SK-N-SH (cell line): ENCODE data around the gene KLHL21. TPM values are rescaled to one million over a fixed set of nuclear protein-coding genes. Genes with fewer than 3 reads are reported as not detected.
A peak's percentile ranks its signal among the peaks of the same experiment; 100 is the strongest.

Source experiments
- CTCF ChIA-PET: fragments of 300-600, 350-600 bp; formaldehyde crosslinking; extraction: SDS; loops from one replicate; lab custom pipeline; 2021; lab: Yijun Ruan, JAX
- POLR2A ChIA-PET: fragments of 350-600 bp; sonication (Branson Sonifier 250); formaldehyde crosslinking; extraction: SDS; loops from one replicate; lab custom pipeline; 2020; ENCODE audit warnings: antibody characterized with exemption, inconsistent platforms; lab: Yijun Ruan, JAX
- DNase-seq: peaks from one replicate; pipeline ENCODE4 v3.0.0; 2012
- H2AFZ ChIP-seq: fragments of 200-600 bp; sonication (generic); 2 replicates; pipeline ENCODE4 v1.8.1; 2016; ENCODE audit warnings: antibody characterized with exemption, mild to moderate bottlenecking, low read depth
- H3F3A ChIP-seq: fragments of 200-600 bp; sonication (generic); replicated peaks from 2 replicates; pipeline ENCODE3; 2016; ENCODE audit warnings: antibody characterized with exemption, mild to moderate bottlenecking; ENCODE audit not compliant: insufficient read depth
- H3K27ac ChIP-seq, 2 experiments: fragments of 200-500 bp in 1 of 2; fragments of 200-600 bp in 1 of 2; sonication (Bioruptor generic) in 1 of 2; sonication (generic), shearing (Covaris generic) in 1 of 2; 2 replicates each; pipeline versions ENCODE4 v1.5.1 to v1.6.1; 2014 to 2016; ENCODE audit warnings: low read depth in 2 of 2, inconsistent platforms in 1 of 2, low read length in 1 of 2, mild to moderate bottlenecking in 1 of 2, mixed read lengths in 1 of 2
- H3K27me3 ChIP-seq: fragments of 200-600 bp; sonication (generic), shearing (Covaris generic); 2 replicates; pipeline ENCODE4 v1.6.1; 2016; ENCODE audit warnings: mixed run types; ENCODE audit not compliant: insufficient read depth
- H3K36me3 ChIP-seq, 2 experiments: fragments of 200-500 bp in 1 of 2; fragments of 200-600 bp in 1 of 2; sonication (Bioruptor generic) in 1 of 2; sonication (generic) in 1 of 2; replicated peaks in 1 of 2; 2 replicates each; pipeline versions ENCODE3 to v1.5.1; 2014 to 2016; ENCODE audit warnings: low read length in 1 of 2, mild to moderate bottlenecking in 1 of 2; ENCODE audit not compliant: insufficient read depth in 2 of 2, control insufficient read depth in 1 of 2
- H3K4me1 ChIP-seq, 2 experiments: fragments of 200-500 bp in 1 of 2; fragments of 200-600 bp in 1 of 2; sonication (Bioruptor generic) in 1 of 2; sonication (generic), shearing (Covaris generic) in 1 of 2; 2 replicates each; pipeline versions ENCODE4 v1.5.1 to v1.6.1; 2014 to 2016; ENCODE audit warnings: low read depth in 1 of 2, low read length in 1 of 2, mixed run types in 1 of 2; ENCODE audit not compliant: insufficient read depth in 2 of 2, control insufficient read depth in 1 of 2
- H3K4me2 ChIP-seq: fragments of 200-600 bp; sonication (generic), shearing (Covaris generic); 2 replicates; pipeline ENCODE4 v1.6.1; 2017; ENCODE audit warnings: mixed run types
- H3K4me3 ChIP-seq, 2 experiments: fragments of 200-500 bp in 1 of 2; fragments of 200-600 bp in 1 of 2; sonication (Bioruptor generic) in 1 of 2; sonication (generic), shearing (Covaris generic) in 1 of 2; 2 replicates each; pipeline versions ENCODE4 v1.5.1 to v1.8.1; 2014 to 2016; ENCODE audit warnings: low read depth in 2 of 2, inconsistent platforms in 1 of 2, low read length in 1 of 2, mild to moderate bottlenecking in 1 of 2, mixed read lengths in 1 of 2, moderate library complexity in 1 of 2
- H3K79me2 ChIP-seq: fragments of 200-600 bp; sonication (generic); 2 replicates; pipeline ENCODE4 v1.8.1; 2017; ENCODE audit warnings: mild to moderate bottlenecking; ENCODE audit not compliant: insufficient read depth
- H3K9ac ChIP-seq: fragments of 200-600 bp; sonication (generic); 2 replicates; pipeline ENCODE4 v1.6.1; 2017; ENCODE audit warnings: mixed run types
- H3K9me2 ChIP-seq: fragments of 200-600 bp; sonication (generic); 2 replicates; pipeline ENCODE4 v1.6.1; 2017; ENCODE audit warnings: mixed run types
- H3K9me3 ChIP-seq: fragments of 200-600 bp; sonication (generic); 2 replicates; pipeline ENCODE4 v1.6.1; 2017; ENCODE audit warnings: mixed run types, mild to moderate bottlenecking, moderate library complexity
- H4K20me1 ChIP-seq: fragments of 200-600 bp; sonication (generic); 2 replicates; pipeline ENCODE4 v1.6.1; 2017; ENCODE audit warnings: mild to moderate bottlenecking, mixed run types; ENCODE audit not compliant: insufficient read depth
- CHD2 ChIP-seq: fragments of 150-350 bp; IDR thresholded peaks from 2 replicates; pipeline ENCODE4 v1.6.1; 2018; ENCODE audit warnings: low read length; ENCODE audit not compliant: partially characterized antibody
- ELF1 ChIP-seq: IDR thresholded peaks from 2 replicates; pipeline ENCODE4 v1.4.0; 2012
- EP300 ChIP-seq, 2 experiments: IDR thresholded peaks; 2 replicates each; pipeline versions ENCODE4 v1.4.0 to v1.6.1; 2012; ENCODE audit warnings: borderline replicate concordance in 1 of 2, low read depth in 1 of 2, low read length in 1 of 2
- EZH2phosphoT487 ChIP-seq: fragments of 200-600 bp; sonication (generic); IDR thresholded peaks from 2 replicates; pipeline ENCODE4 v1.6.1; 2017; ENCODE audit warnings: low read depth, mixed run types, mild to moderate bottlenecking, antibody characterized with exemption, moderate library complexity, borderline replicate concordance
- FOXJ3 ChIP-seq: sonication (generic); formaldehyde crosslinking; IDR thresholded peaks from 2 replicates; pipeline ENCODE4 v1.5.1; 2020; ENCODE audit warnings: mild to moderate bottlenecking, missing genetic modification reagents
- FOXM1 ChIP-seq: IDR thresholded peaks from 2 replicates; pipeline ENCODE4 v1.4.0; 2012; ENCODE audit warnings: low read depth, mild to moderate bottlenecking
- GABPA ChIP-seq: IDR thresholded peaks from 2 replicates; pipeline ENCODE4 v1.4.0; 2012; ENCODE audit warnings: low read depth, mild to moderate bottlenecking
- GATA2 ChIP-seq: sonication (generic); formaldehyde crosslinking; IDR thresholded peaks from 2 replicates; pipeline ENCODE4 v1.5.0; 2020; ENCODE audit warnings: mild to moderate bottlenecking, missing genetic modification reagents
- MEF2A ChIP-seq: IDR thresholded peaks from 2 replicates; pipeline ENCODE4 v1.4.0; 2012; ENCODE audit warnings: low read depth, borderline replicate concordance
- MXI1 ChIP-seq: IDR thresholded peaks from 2 replicates; pipeline ENCODE4 v1.6.1; 2012; ENCODE audit warnings: mild to moderate bottlenecking, low read depth, low read length, improper control_type of control experiment
- NFIC ChIP-seq: IDR thresholded peaks from 2 replicates; pipeline ENCODE4 v1.4.0; 2012; ENCODE audit warnings: borderline replicate concordance
- POLR2AphosphoS5 ChIP-seq: IDR thresholded peaks from 2 replicates; pipeline ENCODE4 v1.6.1; 2012; ENCODE audit warnings: low read depth, low read length
- RCOR1 ChIP-seq: fragments of 150-350 bp; IDR thresholded peaks from 2 replicates; pipeline ENCODE4 v1.6.1; 2017; ENCODE audit warnings: antibody characterized with exemption, low read length
- SMC3 ChIP-seq: IDR thresholded peaks from 2 replicates; pipeline ENCODE4 v1.6.1; 2012; ENCODE audit warnings: low read depth, low read length, improper control_type of control experiment
- TAF1 ChIP-seq: IDR thresholded peaks from 2 replicates; pipeline ENCODE4 v1.6.1; 2012; ENCODE audit warnings: low read depth, mild to moderate bottlenecking, low read length, moderate library complexity, borderline replicate concordance
- WGBS: methylation state at CpG from one replicate; pipeline ENCODE4 v1.1.6; 2017; ENCODE audit warnings: low lambda C conversion rate; 5-methylcytosine and 5-hydroxymethylcytosine counted together
- polyA plus RNA-seq, 3 experiments: library from polyadenylated mRNA; depleted of rRNA; stranded (reverse); fragments of >200 nt; gene quantifications; 2 replicates each; pipeline ENCODE4 v1.2.3, GENCODE V29; 2012
- TF ChIP-seq, protein P1 (sequence below): IDR thresholded peaks from 2 replicates; pipeline ENCODE4 v1.4.0; 2012; ENCODE audit warnings: low read depth, borderline replicate concordance
- TF ChIP-seq, protein P2 (sequence below): fragments of 150-350 bp; IDR thresholded peaks from 2 replicates; pipeline ENCODE4 v1.6.1; 2017; ENCODE audit warnings: antibody characterized with exemption, low read length, low read depth, borderline replicate concordance

Gene KLHL21
- polyA plus RNA-seq, 1 of the 3 experiments (the other 2 are of a cell fraction): 12.5 TPM

DNA sequence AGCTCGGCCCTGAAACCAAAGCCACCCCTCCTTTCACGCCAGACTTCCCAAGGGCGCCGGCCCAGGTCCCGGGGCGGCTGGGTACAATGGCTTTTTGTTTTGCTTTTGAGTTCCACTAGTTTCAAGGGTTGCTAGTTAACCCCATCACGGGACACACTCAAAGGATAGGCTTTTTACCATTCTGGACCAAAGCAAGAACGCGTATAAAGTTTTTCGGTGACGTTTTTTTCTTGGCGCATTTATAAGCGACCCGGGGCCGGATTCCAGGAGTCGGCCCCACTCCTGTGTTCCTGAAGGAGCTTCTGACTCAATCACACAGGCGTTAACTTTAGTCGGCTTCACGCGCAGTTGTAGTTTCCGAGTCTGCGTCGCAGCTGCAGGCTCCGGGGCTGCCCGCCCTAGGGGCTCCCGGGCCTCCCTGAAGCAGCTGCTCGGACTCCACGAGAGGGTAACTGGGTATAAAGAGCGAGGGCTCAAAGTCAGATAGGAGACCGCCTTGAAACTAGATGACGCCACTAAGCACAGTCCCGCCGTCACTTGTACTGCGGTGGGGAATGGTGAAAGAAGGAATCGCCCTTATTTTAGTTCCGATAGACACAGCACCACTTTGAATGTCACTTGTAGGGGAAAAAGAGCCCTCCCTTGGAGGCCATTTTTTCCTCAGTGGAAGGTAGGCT, 707 bp upstream of the KLHL21 start:
- Histone ChIP-seq H3K4me1 (peaks cover 10 to 26% of the 10 kb centered on the region in 2 experiments; a peak in 2 of 4 replicates), H3K27me3 (no peaks in the 10 kb centered on the region), H3F3A (peaks cover 14% of the 10 kb centered on the region), H3K27ac (peak overlapping the region; percentile 29 to 65; a peak in 3 of 4 replicates), H3K9ac (peak overlapping the region; percentile 65; the same call in 1 of the 2 replicates), H3K79me2 (peaks cover 37% of the 10 kb centered on the region), H3K9me3 (no peaks in the 10 kb centered on the region), H2AFZ (peak overlapping the region; percentile 86), H3K36me3 (peaks cover 0 to 5% of the 10 kb centered on the region in 2 experiments), H4K20me1 (peaks cover 9% of the 10 kb centered on the region; the same call in 1 of the 2 replicates), H3K4me2 (peak overlapping the region; percentile 81), H3K4me3 (peak overlapping the region; percentile 73 to 76), H3K9me2 (no peaks in the 10 kb centered on the region)
- CTCF ChIA-PET: interaction anchor here (0.9 to 4.0 kb wide), 9 partner anchors 10 to 128 kb away, joined by 3 to 19 read pairs (median 3); partner anchors contain the start of genes NOL9, PHF13 and TAS1R1
- TF ChIP-seq GATA2 (CRISPR knock-in tag) (no peak), TAF1 (no peak), CHD2 (no peak), RCOR1 (no peak), NFIC (no peak), FOXM1 (no peak), GABPA (no peak), EZH2phosphoT487 (no peak), EP300 (IDR thresholded peaks at IDR 0.05; ENCODE audit: borderline replicate concordance in 1 of 2, low read depth in 1 of 2, low read length in 1 of 2) (no peak), FOXJ3 (CRISPR knock-in tag) (no peak), POLR2AphosphoS5 (no peak), MXI1 (no peak), ELF1 (no peak), SMC3 (no peak), MEF2A (no peak)
- TF ChIP-seq, protein P1, sequence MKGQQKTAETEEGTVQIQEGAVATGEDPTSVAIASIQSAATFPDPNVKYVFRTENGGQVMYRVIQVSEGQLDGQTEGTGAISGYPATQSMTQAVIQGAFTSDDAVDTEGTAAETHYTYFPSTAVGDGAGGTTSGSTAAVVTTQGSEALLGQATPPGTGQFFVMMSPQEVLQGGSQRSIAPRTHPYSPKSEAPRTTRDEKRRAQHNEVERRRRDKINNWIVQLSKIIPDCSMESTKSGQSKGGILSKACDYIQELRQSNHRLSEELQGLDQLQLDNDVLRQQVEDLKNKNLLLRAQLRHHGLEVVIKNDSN: no peak
- TF ChIP-seq, protein P2, sequence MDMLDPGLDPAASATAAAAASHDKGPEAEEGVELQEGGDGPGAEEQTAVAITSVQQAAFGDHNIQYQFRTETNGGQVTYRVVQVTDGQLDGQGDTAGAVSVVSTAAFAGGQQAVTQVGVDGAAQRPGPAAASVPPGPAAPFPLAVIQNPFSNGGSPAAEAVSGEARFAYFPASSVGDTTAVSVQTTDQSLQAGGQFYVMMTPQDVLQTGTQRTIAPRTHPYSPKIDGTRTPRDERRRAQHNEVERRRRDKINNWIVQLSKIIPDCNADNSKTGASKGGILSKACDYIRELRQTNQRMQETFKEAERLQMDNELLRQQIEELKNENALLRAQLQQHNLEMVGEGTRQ: no peak
- DNase-seq: no peak
- 78% methylated on average over 29 of the region's 36 CpGs for WGBS
- POLR2A ChIA-PET: interaction anchor here (0.6 kb wide), 1 partner anchor 9 kb away, joined by 3 read pairs; no protein-coding TSS in a partner anchor
